Measurements from ENCODE around the gene PACS1.
"Not testable (repeated sequence)": the region's sequence is repeated elsewhere in the genome, so short reads cannot be mapped to it uniquely, and the experiment has no call there.

Gene PACS1

GRCh38 chr11:66230156-66230555 is 160.1 kb downstream of the PACS1 start:
- DNase-seq: no peak

GRCh38 chr11:66230978-66231377 is 160.9 kb downstream of the PACS1 start:
- DNase-seq: no peak

- DNase-seq: no peak
Measured at GRCh38 chr11:66231561-66231960, 161.5 kb downstream of the PACS1 start.

GRCh38 chr11:66232769-66233168 is 162.7 kb downstream of the PACS1 start:
- DNase-seq: no peak

GRCh38 chr11:66233301-66233700 is 163.2 kb downstream of the PACS1 start:
- DNase-seq: no peak

GRCh38 chr11:66235141-66235540 is 165.1 kb downstream of the PACS1 start:
- DNase-seq: no peak

GRCh38 chr11:66237867-66238266 is 167.8 kb downstream of the PACS1 start:
- DNase-seq: no peak

GRCh38 chr11:66238786-66239413 is 168.8 kb downstream of the PACS1 start:
- DNase-seq: no peak

- no peak for DNase-seq
Measured at GRCh38 chr11:66239511-66239910, 169.4 kb downstream of the PACS1 start.

GRCh38 chr11:66239998-66240780 is 170.1 kb downstream of the PACS1 start:
- no peak for DNase-seq

- DNase-seq: no peak
Measured at GRCh38 chr11:66240781-66241136, 170.7 kb downstream of the PACS1 start.

- no peak for DNase-seq
Measured at GRCh38 chr11:66242095-66242765, 172.2 kb downstream of the PACS1 start.

- no peak for DNase-seq
Measured at GRCh38 chr11:66243782-66244535, 173.9 kb downstream of the PACS1 start.

- no peak for DNase-seq
Measured at GRCh38 chr11:66247295-66247694, 177.2 kb downstream of the PACS1 start.

- no peak for DNase-seq
Measured at GRCh38 chr11:66247801-66248200, 177.7 kb downstream of the PACS1 start.

GRCh38 chr11:66248903-66249302 is 178.8 kb downstream of the PACS1 start:
- DNase-seq: no peak

- no peak for DNase-seq
Measured at GRCh38 chr11:66251809-66252208, 181.7 kb downstream of the PACS1 start.

GRCh38 chr11:66253081-66253480 is 183.0 kb downstream of the PACS1 start:
- not testable (repeated sequence) for DNase-seq

GRCh38 chr11:66258473-66258893 is 188.4 kb downstream of the PACS1 start:
- DNase-seq: no peak

- DNase-seq: no peak
Measured at GRCh38 chr11:66259225-66259624, 189.2 kb downstream of the PACS1 start.

GRCh38 chr11:66259956-66260355 is 189.9 kb downstream of the PACS1 start:
- no peak for DNase-seq

- DNase-seq: no peak
Measured at GRCh38 chr11:66261578-66261977, 191.5 kb downstream of the PACS1 start.

GRCh38 chr11:66262191-66262590 is 192.1 kb downstream of the PACS1 start:
- no peak for DNase-seq
